RWPE1 (cell line): ENCODE data around the gene TSPAN10.
"Not testable (repeated sequence)": the region's sequence is repeated elsewhere in the genome, so short reads cannot be mapped to it uniquely, and the experiment has no call there.

Experiments used
- CTCF ChIA-PET: fragments of 350-600 bp; sonication (Branson Sonifier 250); formaldehyde crosslinking; extraction: SDS; loops from one replicate; lab custom pipeline; 2021; lab: Yijun Ruan, JAX
- POLR2A ChIA-PET: fragments of 400-600 bp; formaldehyde crosslinking; extraction: SDS; loops from one replicate; lab custom pipeline; 2020; ENCODE audit warnings: antibody characterized with exemption; ENCODE audit not compliant: low non-redundant PET; lab: Yijun Ruan, JAX
- DNase-seq: peaks from one replicate; pipeline ENCODE4 v3.0.0; 2012; ENCODE audit warnings: low spot score
- H3K27ac ChIP-seq: fragments of 450-650 bp; 2 replicates; pipeline ENCODE4 v1.5.1; 2017
- TF ChIP-seq, protein P1 (sequence below): fragments of 450-650 bp; conservative IDR thresholded peaks from 2 replicates; pipeline ENCODE4 v1.5.1; 2017; ENCODE audit warnings: low read depth, mild to moderate bottlenecking

TSPAN10 gene

DNA sequence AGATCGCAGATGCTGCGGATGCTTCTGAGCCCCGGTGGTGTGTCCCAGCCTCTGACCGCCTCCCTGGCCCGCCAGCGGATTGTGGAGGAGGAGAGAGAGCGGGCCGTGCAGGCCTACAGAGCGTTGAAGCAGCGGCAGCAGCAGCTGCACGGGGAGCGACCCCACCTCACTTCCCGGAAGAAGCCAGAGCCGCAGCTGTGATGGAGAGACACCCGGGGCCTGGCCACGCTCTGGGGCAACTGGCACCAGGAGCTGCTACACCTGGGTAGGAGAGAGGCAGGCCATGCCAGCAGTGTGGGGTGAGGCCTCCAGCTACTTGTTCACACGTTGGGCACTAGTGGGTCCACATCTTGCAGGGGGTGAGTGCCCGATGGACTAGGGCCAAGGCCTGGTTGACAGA is 35.5 kb downstream of the TSPAN10 start:
- ChIA-PET POLR2A (no interaction called here), CTCF (no interaction called here)
- no peak for DNase-seq
- TF ChIP-seq, protein P1, sequence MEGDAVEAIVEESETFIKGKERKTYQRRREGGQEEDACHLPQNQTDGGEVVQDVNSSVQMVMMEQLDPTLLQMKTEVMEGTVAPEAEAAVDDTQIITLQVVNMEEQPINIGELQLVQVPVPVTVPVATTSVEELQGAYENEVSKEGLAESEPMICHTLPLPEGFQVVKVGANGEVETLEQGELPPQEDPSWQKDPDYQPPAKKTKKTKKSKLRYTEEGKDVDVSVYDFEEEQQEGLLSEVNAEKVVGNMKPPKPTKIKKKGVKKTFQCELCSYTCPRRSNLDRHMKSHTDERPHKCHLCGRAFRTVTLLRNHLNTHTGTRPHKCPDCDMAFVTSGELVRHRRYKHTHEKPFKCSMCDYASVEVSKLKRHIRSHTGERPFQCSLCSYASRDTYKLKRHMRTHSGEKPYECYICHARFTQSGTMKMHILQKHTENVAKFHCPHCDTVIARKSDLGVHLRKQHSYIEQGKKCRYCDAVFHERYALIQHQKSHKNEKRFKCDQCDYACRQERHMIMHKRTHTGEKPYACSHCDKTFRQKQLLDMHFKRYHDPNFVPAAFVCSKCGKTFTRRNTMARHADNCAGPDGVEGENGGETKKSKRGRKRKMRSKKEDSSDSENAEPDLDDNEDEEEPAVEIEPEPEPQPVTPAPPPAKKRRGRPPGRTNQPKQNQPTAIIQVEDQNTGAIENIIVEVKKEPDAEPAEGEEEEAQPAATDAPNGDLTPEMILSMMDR = no peak
- peak overlapping the region; percentile 51 for H3K27ac ChIP-seq

GRCh38 chr17:81672954-81673353 is 36.0 kb downstream of the TSPAN10 start:
- TF ChIP-seq, protein P1 = no peak
- H3K27ac ChIP-seq = peak overlapping the region; percentile 51
- CTCF ChIA-PET = no interaction called here
- POLR2A ChIA-PET = no interaction called here
- no peak for DNase-seq

GRCh38 chr17:81673561-81674258 is 36.7 kb downstream of the TSPAN10 start:
- ChIA-PET POLR2A (interaction anchor here (0.6 kb wide), 1 partner anchor 171 kb away, joined by 3 read pairs; no protein-coding TSS in a partner anchor), CTCF (interaction anchor here (0.9 kb wide), 1 partner anchor 1103 kb away, joined by 3 read pairs; no protein-coding TSS in a partner anchor)
- no peak for DNase-seq
- TF ChIP-seq, protein P1 = no peak
- peak overlapping the region; percentile 51 for H3K27ac ChIP-seq

- TF ChIP-seq, protein P1 = peak; percentile 59
- not testable (repeated sequence) for DNase-seq
- H3K27ac ChIP-seq = peak overlapping the region; percentile 51
- ChIA-PET CTCF (interaction anchor here (0.6 to 1.0 kb wide), 5 partner anchors 29 to 1102 kb away, joined by 3 to 4 read pairs (median 3); no protein-coding TSS in a partner anchor), POLR2A (interaction anchor here (1.1 kb wide), 1 partner anchor 1102 kb away, joined by 4 read pairs; no protein-coding TSS in a partner anchor)
Observed at GRCh38 chr17:81675515-81676221, 38.7 kb downstream of the TSPAN10 start.

DNA sequence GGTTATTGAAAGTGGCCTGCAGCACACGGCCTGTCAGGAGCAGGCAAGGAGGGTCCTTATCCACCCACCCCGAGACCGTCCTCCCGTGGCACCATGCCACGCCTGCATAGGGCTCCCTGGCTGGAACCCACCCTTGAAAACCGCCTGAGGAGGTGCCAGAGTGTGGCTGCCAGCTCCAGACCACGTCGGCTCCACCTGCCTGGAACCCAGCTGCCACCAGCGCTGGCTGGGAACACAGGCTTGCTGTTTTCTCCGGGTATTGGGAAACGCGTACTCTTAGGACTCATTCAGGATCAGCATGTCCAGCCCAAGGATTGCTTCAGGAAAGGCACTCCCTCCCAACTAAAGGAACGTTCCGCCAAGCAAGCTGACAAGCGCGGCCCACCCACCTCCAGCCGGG is 39.9 kb downstream of the TSPAN10 start:
- DNase-seq = no peak
- TF ChIP-seq, protein P1 = no peak
- peak overlapping the region; percentile 30 for H3K27ac ChIP-seq
- ChIA-PET CTCF (interaction anchor here (0.7 kb wide), 1 partner anchor 10 kb away, joined by 4 read pairs; the partner anchor contains the start of gene CCDC137), POLR2A (no interaction called here)

DNA sequence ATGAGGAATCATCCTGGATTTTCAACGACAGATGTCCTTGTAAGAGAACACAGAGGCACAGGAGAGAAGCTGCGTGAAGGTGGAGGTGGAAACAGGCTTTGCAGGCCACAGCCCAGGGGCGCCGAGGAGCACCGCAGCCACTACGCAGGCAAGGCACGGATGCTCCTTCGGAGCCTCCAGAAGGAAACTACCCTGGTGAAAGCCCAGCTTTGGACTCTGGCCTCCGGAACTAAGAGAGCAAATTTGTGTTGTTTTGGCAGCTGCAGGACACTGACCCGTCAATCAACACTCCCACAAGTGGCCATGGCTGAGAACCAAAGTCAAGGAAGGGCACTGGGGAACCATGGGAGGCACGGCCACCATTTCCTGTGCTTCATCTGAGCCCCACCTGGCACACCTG is 43.2 kb downstream of the TSPAN10 start:
- TF ChIP-seq, protein P1 = no peak
- ChIA-PET CTCF (no interaction called here), POLR2A (no interaction called here)
- peak overlapping the region; percentile 53 for H3K27ac ChIP-seq
- no peak for DNase-seq
